SHP77 (cell line): ENCODE results near the gene TNFSF11.

ENCODE experiments used
- DNase-seq, 2 experiments: peaks; one replicate each; lab custom pipeline; 2025; lab: John Stamatoyannopoulos, UW

Gene TNFSF11

DNA sequence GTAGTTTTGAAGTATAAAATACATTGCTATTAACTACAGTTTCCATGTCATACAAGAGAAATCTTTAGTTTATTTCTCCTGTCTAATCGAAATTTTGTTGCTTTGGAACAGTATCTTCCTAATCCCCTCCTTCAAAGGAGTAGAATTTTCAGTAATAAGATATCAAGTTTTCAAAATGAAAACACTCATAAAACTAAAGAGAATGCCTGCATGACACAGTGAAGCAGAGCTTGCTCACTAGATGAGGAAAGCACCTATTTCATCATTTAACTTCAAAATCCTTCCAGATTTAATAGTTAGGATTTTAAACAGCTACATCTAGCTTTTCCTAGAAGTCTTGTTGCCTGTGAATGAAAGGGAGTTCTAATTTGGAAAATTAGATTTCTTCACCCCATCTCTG is 80.8 kb downstream of the TNFSF11 start:
- no peak for DNase-seq

DNA sequence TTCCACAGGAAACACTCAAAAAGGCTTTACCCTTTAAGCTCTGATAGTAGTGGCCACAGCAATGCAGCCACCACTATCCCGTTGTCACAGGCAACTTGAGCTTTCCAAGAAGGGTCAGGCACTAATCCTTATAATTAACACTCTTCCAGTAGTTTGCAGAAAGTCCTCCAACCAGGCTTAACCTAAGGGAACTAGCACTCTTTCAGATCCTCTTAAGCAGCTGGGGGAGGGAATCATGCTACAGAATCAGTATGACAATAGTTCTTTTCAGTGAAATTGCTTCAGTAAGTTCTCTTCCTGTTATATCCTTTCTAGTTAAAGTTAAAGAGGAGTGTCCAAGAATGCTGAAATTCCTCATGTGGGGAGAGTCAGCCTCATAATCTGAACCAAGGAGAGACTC is 82.2 kb downstream of the TNFSF11 start:
- no peak for DNase-seq

DNA sequence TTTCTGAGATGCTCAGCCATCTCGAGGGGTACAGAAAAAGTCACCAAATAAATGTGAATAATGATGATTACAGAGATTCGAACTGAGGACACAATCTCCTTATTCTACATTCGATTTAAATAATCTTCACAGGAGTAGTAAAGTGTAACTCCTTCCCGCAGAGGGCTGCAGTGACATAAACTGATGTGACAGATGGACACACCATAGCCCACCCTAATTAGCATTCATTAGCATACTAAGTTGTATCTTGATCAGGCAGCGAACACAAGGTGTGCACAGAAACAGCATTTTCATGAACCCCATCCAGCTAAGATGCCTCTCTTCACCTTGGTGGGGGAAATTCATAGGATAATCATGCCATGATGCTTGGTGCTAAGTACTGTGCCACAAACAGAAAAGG is 83.0 kb downstream of the TNFSF11 start:
- DNase-seq = no peak
